ENCODE measurements around the gene GRB7. TPM values are rescaled to one million over a fixed set of nuclear protein-coding genes. Genes with fewer than 3 reads are reported as not detected.

The GRB7 gene
- total RNA-seq, 1 donor from 2014 or later: 2.2 TPM

- DNase-seq: no peak
- intact Hi-C loops (cut with DNase I): no loop called here
- ATAC-seq (ENCODE audit: poor library complexity): no peak
These were observed 10.2 kb upstream of the GRB7 start for GRCh38 chr17:39727556-39727955.

- intact Hi-C loops (cut with DNase I): no loop called here
- no peak for ATAC-seq (ENCODE audit: poor library complexity)
- DNase-seq: no peak
These were observed 8.4 kb upstream of the GRB7 start for GRCh38 chr17:39729280-39729851.

DNA sequence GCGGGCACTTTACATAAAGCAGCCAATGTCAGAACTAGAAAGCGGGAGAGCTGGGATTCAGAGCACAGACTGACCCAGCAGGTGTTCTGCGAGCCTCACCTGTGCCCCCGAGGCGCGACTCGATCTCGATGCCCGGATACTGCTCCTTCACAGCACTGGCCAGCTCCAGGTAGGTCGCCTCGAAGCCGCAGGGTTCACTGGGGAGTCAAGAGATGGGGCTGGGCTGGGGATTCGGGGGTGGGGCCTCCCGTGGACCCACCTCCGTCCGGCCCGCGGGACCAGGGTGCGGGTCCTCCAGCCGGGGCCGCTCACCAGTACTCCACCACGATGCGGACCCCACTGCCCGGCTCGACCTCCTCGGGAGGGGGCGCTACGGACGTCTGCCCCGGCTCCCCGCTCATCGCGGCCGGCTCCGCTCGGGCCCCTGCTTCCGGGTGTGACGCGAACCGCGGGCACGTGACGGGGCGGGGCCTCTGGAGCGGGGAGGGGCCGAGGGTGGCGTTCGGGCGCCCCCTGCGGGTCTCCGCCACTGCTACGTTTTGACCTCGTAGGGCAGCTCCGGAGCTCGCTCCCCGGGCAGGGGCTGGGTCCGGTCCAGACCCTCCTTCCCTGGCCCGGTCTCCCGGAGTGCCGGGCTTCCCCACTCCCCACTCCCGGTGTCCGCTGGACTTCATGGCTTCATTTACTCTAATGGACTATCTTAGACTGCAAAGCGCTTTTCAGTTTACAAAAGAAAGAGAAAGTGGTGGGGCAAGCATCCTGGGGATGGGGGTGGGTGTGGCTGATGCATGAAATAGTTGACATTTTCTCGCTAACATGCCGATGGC lies 7.4 kb upstream of the GRB7 start, which contains the start of gene MIEN1:
MIEN1 (minus strand) TSS at position 438 of the 827 bp plus-strand sequence; CDS start at position 401, 37 bp downstream.
- ATAC-seq (ENCODE audit: poor library complexity) (peak; percentile 99), DNase-seq (peak; percentile 95)
- intact Hi-C loops (cut with DNase I): no loop called here

- DNase-seq: no peak
- no peak for ATAC-seq (ENCODE audit: poor library complexity)
- intact Hi-C loops (cut with DNase I): no loop called here
These were observed 5.2 kb upstream of the GRB7 start for GRCh38 chr17:39732586-39732985.

- DNase-seq (no peak), ATAC-seq (ENCODE audit: poor library complexity) (no peak)
These were observed 1.9 kb upstream of the GRB7 start for GRCh38 chr17:39735882-39736281.

GRCh38 chr17:39736319-39737165 lies 1.2 kb upstream of the GRB7 start:
- intact Hi-C loops (cut with DNase I): no loop called here
- no peak for ATAC-seq (ENCODE audit: poor library complexity)

More at GRCh38 chr17:39735882-39736281, 1.9 kb upstream of the GRB7 start:
- intact Hi-C loops (cut with DNase I): no loop called here

DNA sequence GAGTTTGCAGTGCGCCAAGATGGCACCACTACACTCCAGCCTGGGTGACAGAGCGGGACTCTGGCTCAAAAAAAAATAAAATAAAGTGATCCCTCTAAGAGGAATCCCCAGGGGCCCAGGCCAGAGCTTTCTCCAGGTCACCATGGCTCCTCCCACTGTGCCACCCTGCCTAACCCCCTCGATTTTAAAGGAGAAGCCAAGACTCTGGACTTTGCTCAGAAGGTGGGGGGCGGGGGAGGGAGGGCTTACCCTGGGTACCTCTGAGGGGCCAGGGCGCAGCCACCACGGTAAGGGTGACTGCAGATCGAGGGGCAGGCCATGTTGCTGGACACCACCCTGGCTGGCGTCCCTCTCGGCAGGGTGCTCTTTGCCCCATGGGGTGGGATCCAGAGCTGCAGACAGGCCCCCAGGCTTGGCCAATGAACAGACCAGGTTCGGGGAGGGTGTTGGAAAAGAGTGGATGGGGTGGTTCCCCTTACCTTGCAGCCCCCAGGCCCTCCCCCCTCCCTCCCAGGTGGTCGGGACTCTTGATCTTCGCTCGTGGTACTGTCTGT lies 455 bp upstream of the GRB7 start:
- ATAC-seq (ENCODE audit: poor library complexity): no peak
- DNase-seq: no peak
- intact Hi-C loops (cut with DNase I): no loop called here

More at GRCh38 chr17:39736319-39737165, 1.2 kb upstream of the GRB7 start:
- DNase-seq: no peak

DNA sequence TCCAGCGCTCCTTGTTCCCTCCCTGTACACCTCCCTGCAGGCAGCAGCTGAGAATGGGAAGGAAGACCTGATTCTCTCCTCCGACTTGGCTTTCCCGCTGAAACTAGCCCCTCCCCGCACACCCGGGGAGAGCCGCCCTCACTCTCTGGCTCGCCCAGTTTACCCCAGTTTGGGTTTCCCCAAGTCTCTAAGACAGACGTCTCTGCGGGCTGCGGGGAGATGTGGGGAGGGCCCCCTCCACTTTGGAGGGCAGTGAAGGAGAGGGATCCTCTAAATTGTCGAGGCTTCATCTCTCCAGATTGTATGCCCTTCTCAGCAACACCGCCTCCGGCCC lies 797 bp downstream of the GRB7 start:
- intact Hi-C loops (cut with DNase I): no loop called here
- DNase-seq: no peak
- peak; percentile 26 for ATAC-seq (ENCODE audit: poor library complexity)

- intact Hi-C loops (cut with DNase I): no loop called here
- peak; percentile 19 for ATAC-seq (ENCODE audit: poor library complexity)
- DNase-seq: peak; percentile 35
These were observed 1.5 kb downstream of the GRB7 start for GRCh38 chr17:39738983-39739884.

GRCh38 chr17:39739885-39740356 lies 2.2 kb downstream of the GRB7 start:
- DNase-seq (no peak), ATAC-seq (ENCODE audit: poor library complexity) (no peak)
- intact Hi-C loops (cut with DNase I): no loop called here

DNA sequence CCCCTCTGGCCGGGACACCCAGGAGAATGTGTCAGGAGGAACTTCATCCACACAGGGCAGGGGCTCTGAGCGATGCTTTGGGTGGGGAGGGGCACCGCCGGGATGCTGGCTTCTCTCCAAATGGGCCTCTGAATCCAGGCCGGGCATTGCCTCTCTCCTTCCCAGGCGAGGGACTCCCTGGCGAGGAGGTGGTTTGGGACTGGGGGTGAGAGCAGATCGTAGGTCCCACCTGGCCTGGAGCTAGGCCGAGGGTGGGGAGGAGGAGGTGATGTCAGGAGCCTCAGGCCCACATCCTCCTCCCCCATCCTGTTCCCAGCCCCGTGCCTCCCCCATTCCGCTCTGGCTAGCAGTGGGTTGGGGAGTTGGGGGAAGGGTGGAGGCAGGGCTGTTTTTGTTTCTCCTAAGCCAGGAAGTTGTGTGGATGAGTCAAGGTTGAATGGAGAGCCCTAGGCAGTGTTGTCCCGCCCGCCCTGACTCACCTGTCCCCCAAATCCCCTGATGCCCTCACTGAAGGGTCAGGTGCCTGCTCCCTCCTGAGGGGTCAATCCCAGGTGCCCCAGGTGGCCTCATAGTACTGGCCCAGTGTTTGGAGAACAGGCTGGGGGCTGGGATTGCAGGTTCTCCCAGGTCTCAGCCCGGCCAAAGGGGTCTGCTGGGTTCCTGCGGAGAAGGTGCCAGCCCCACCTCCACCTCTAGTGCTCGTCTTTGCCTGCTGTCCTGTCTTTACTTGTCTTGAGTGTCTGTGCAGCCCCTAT lies 2.8 kb downstream of the GRB7 start:
- intact Hi-C loops (cut with DNase I): no loop called here
- no peak for ATAC-seq (ENCODE audit: poor library complexity)

DNA sequence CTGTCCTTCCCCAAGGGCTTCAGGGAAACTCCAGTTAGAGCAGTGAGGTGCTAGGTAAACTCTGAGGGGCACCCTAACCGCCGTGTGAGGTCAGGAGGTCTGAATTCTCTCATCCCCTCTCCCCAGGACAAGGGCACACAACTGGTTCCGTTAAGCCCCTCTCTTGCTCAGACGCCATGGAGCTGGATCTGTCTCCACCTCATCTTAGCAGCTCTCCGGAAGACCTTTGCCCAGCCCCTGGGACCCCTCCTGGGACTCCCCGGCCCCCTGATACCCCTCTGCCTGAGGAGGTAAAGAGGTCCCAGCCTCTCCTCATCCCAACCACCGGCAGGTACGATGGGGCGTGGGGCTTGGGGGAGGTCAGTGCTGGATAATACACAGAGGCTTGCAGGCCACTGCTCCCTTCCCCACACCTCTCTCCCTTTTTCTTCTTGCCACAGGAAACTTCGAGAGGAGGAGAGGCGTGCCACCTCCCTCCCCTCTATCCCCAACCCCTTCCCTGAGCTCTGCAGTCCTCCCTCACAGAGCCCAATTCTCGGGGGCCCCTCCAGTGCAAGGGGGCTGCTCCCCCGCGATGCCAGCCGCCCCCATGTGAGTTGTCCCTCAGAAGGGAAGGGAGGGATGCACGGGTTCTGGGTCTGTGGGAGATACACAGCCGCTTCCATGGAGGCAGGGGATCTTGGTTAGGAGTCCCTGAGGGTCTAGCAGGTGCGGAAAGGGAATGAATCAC lies 4.6 kb downstream of the GRB7 start:
- ATAC-seq (ENCODE audit: poor library complexity) (no peak), DNase-seq (no peak)
- intact Hi-C loops (cut with DNase I): no loop called here

More for the DNA sequence above, 2.8 kb downstream of the GRB7 start:
- no peak for DNase-seq

GRCh38 chr17:39742856-39743436 lies 5.2 kb downstream of the GRB7 start:
- ATAC-seq (ENCODE audit: poor library complexity): no peak
- DNase-seq: no peak
- intact Hi-C loops (cut with DNase I): no loop called here

DNA sequence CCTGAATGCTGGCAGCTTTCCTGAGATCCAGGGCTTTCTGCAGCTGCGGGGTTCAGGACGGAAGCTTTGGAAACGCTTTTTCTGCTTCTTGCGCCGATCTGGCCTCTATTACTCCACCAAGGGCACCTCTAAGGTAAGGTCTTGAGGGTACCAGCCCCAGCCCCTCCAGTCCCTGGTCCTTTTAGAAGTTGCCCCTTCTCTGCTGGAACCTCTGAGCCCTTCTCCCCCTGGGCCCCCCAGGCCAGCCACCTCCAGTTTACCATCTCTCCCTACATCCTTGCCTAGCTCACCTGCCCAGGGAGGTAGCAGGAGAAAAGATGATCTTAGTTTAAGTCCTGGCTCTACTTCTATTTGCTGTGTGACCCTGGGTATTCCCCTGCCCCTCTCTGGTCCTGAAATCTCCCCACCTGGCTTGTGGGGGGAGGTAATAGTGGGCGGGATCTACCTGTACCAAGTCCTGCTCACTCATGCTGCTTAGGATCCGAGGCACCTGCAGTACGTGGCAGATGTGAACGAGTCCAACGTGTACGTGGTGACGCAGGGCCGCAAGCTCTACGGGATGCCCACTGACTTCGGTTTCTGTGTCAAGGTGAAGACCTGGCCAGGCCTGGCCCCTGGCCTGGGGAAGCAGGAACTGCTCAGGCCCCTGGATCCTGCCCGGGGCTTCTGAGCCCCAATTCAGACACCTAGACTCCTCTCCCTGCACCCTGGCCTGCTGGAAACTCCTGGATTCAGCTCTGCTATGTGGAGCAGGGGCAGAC lies 6.5 kb downstream of the GRB7 start:
- no peak for ATAC-seq (ENCODE audit: poor library complexity)
- intact Hi-C loops (cut with DNase I): no loop called here

GRCh38 chr17:39744836-39745215 lies 7.1 kb downstream of the GRB7 start:
- DNase-seq (no peak), ATAC-seq (ENCODE audit: poor library complexity) (no peak)
- intact Hi-C loops (cut with DNase I): no loop called here

More for the DNA sequence above, 6.5 kb downstream of the GRB7 start:
- no peak for DNase-seq
